Thyroid gland (tissue), 4 donors: ENCODE results near the gene RAB40AL.

Source experiments
- CTCF ChIP-seq, 6 experiments: fragments of 200-600 bp in 3 of 6; fragments of 450-650 bp in 3 of 6; sonication (generic) in 3 of 6; IDR thresholded peaks; one replicate each; pipeline ENCODE4 v1.5.1; 2016 to 2019; ENCODE audit warnings: antibody characterized with exemption in 6 of 6, mild to moderate bottlenecking in 2 of 6, inconsistent platforms in 1 of 6, moderate library complexity in 1 of 6
- POLR2A ChIP-seq, 2 donors: fragments of 450-650 bp; IDR thresholded peaks; one replicate each; pipeline ENCODE4 v1.6.1; 2017; ENCODE audit warnings: antibody characterized with exemption in 2 of 2, mild to moderate bottlenecking in 2 of 2, moderate library complexity in 1 of 2

GRCh38 chrX:102892103-102892502 lies 45.0 kb upstream of the RAB40AL start:
- TF ChIP-seq CTCF (IDR thresholded peaks at IDR 0.05) (no peak), POLR2A (IDR thresholded peaks at IDR 0.05) (no peak)
